Measurements from ENCODE around the gene TDRD15.

DNA sequence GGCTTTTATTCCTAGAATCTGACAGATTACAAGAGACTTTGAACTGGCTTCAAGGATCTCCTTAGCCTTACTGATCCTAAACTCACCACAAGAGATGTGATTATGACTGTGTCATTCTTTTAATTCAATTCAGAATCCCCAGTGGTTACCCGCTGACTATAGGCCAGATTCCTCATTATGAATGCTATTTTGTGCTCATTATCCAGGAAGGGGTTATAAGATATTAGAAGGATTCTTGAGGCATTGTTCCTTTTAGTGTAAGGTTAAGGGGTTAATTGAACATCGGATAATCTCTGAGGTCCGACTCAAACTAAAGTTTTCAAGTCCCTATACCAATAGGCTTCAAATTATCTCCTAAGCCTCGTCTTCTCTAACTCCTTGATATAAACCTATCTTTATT lies 39.4 kb upstream of the TDRD15 start:
- TF ChIP-seq CTCF (IDR thresholded peaks at IDR 0.05) (no peak), EP300 (IDR thresholded peaks at IDR 0.05) (no peak)
